Non-pigmented ciliary epithelial cell (primary cell): ENCODE results near the gene TCTN2.

Source experiments
- DNase-seq: peaks from one replicate; pipeline ENCODE4 v3.0.0-alpha.2; 2010; ENCODE audit warnings: low read depth

TCTN2 gene

GRCh38 chr12:123741937-123742572, 71.1 kb downstream of the TCTN2 start:
- DNase-seq = no peak

DNA sequence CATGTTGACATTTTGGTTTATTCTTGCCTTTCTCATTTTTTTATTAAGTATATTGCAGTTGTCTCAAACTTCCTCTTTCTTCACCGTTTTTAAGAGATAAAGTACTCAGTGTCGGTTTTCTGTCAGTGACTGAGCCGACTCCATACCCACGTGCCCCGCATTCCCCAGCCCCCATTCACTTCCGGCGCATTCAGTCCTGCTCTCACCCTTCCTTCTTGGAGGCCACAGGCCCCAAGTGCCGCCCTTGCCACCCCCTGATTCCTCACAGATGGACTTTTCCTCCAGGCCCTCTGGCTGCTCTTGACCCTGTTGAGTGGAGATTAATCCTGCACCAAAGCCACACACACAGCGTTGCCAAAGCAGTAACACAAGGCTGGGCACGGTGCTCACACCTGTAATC, 72.1 kb downstream of the TCTN2 start:
- DNase-seq = no peak

GRCh38 chr12:123744836-123745235, 73.9 kb downstream of the TCTN2 start:
- DNase-seq = no peak

DNA sequence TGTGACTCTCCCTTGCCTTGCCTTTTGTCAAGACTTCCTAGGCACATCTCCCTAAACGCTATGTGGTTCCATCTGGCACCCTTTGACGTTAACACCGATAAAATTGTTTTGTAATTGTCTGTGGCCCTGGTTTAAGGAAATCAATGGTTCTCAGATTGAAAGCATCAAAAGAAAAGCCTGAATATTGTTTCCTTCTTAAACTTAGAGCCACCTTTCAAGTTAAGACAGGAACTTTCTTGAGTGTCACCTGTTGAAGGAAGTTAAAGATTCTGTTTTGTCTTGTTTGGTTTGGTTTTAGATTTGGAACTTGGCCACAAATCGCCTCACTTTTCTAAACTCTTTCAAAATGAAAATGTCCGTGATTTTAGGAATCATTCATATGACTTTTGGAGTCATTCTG, 76.4 kb downstream of the TCTN2 start:
- DNase-seq = no peak

DNA sequence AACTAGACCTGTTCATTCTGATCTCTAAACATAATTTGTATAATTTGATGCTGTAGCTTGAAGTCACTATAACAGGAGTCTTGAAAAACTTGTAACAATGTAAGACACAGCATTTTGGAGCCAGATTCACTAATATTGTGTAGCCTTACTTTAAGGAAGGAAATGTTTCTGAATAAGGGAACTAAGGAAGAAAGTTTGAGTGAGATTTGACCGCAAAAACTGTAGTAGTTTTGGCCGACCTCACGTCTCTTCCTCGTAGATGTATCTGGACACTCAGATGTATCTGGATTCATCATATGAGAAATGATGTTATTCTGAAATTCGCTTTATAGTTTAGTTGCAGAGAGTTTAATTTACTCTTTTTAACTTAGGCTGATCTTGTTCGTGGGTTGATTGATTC, 77.2 kb downstream of the TCTN2 start:
- no peak for DNase-seq

- peak; percentile 53 for DNase-seq
These were observed 77.7 kb downstream of the TCTN2 start for GRCh38 chr12:123748661-123749060.

DNA sequence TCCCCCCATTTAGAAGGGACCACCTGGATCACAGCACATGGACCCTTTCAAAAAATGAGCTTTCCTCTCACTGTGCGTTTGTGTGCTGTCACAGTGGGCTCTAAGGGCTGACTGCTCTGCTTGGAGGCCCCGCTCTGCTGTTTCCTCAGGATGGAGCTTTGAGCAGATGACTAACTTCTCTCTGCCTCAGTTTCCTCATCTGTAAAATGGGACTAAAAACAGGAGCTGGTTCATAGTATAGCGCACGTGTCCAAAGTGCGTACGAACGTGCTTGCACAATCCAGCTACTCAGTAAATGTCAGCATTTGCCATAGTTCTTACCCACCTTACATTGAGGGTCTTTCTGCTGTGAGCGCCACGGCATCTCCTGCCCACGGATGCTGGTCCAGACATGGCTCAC, 78.4 kb downstream of the TCTN2 start:
- DNase-seq = no peak

- no peak for DNase-seq
These were observed 79.3 kb downstream of the TCTN2 start for GRCh38 chr12:123750159-123750656.

GRCh38 chr12:123752046-123752445, 81.1 kb downstream of the TCTN2 start:
- DNase-seq = no peak

GRCh38 chr12:123754041-123754772, 83.3 kb downstream of the TCTN2 start:
- no peak for DNase-seq

DNA sequence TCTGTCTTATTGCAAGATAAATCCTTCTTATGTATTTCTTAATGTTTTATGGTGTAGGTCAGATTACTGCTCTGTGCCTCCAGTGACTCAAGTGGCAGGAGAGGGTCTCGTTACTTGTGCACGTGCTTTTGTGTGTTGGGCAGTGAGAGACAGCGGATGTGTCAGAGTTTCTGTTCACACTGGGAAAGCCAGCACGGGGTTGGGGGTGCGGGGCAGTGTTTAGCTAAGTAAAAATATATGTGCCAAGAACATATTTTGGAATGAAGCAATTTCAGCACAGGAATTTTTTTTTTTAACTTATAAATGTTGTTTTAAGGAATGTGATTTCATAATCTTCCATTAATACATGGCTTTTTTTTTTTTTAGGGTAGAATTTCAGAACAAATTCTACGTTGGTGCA, 86.6 kb downstream of the TCTN2 start:
- peak; percentile 14 for DNase-seq
